ENCODE measurements around the gene PCP4L1.
"Not testable (repeated sequence)": the region's sequence is repeated elsewhere in the genome, so short reads cannot be mapped to it uniquely, and the experiment has no call there.

Gene PCP4L1

DNA sequence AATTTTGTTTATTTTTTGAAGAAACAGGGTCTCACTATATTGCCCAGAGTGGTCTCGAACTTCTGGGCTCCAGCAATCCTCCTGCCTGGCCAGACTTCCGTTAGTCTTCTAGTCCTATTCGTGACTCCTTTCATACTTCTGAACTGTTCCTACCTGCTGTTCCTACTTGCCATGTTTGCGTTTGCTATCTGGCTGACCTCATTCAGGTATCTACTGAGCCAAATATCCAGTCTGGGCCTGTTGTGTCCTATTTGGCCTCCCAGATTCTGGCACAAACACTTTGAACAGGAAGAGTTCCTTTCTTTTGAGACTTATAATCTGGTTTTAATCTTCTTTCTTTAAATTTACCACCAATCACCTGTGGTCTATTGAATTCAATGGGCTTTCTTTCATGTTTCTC lies 13.7 kb upstream of the PCP4L1 start:
- TF ChIP-seq, protein P1, sequence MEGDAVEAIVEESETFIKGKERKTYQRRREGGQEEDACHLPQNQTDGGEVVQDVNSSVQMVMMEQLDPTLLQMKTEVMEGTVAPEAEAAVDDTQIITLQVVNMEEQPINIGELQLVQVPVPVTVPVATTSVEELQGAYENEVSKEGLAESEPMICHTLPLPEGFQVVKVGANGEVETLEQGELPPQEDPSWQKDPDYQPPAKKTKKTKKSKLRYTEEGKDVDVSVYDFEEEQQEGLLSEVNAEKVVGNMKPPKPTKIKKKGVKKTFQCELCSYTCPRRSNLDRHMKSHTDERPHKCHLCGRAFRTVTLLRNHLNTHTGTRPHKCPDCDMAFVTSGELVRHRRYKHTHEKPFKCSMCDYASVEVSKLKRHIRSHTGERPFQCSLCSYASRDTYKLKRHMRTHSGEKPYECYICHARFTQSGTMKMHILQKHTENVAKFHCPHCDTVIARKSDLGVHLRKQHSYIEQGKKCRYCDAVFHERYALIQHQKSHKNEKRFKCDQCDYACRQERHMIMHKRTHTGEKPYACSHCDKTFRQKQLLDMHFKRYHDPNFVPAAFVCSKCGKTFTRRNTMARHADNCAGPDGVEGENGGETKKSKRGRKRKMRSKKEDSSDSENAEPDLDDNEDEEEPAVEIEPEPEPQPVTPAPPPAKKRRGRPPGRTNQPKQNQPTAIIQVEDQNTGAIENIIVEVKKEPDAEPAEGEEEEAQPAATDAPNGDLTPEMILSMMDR (IDR thresholded peaks at IDR 0.05; ENCODE audit: insufficient read depth, low read depth, low read length, missing control alignments) = no peak
- DNase-seq (ENCODE audit: low read depth) = peak; percentile 91
- no peak overlapping the region for H3K4me3 ChIP-seq (ENCODE audit: low read length)

DNA sequence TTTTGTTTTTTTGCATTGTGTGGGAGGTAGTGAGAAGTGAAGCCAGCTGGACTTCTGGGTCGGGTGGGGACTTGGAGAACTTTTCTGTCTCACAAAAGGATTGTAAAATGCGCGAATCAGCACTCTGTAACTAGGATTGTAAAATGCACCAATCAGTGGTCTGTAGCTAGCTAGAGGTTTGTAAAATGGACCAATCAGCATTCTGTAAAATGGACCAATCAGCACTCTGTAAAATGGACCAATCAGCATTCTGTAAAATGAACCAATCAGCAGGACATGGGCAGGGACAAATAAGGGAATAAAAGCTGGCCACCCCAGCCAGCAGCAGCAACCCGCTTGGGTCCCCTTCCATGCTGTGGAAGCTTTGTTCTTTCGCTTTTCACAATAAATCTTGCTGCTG lies 8.4 kb upstream of the PCP4L1 start:
- H3K4me3 ChIP-seq (ENCODE audit: low read length); DNase-seq (ENCODE audit: low read depth): not testable (repeated sequence)

DNA sequence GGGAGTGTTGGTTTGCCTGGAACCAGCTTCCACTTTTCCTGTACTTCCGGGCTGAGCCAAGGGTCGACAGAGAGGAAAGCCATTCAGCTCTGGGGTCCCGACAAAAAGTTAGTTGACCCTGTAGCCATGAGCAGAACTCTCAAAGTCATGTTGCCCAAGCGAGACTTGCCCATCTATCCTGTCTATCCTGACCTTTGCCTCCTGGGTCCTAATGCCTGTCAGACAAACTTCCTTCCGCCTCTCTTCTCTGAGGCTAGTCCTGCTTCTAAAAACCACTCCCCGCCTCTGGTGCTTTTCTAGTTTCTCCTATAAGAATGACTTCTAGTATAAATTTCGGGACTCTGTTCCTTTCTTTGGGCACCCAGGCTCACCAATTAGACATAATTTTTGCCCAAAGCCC lies 7.7 kb upstream of the PCP4L1 start:
- no peak for DNase-seq (ENCODE audit: low read depth)
- H3K4me3 ChIP-seq (ENCODE audit: low read length) = no peak overlapping the region
- TF ChIP-seq, protein P1 (IDR thresholded peaks at IDR 0.05; ENCODE audit: insufficient read depth, low read depth, low read length, missing control alignments) = no peak

DNA sequence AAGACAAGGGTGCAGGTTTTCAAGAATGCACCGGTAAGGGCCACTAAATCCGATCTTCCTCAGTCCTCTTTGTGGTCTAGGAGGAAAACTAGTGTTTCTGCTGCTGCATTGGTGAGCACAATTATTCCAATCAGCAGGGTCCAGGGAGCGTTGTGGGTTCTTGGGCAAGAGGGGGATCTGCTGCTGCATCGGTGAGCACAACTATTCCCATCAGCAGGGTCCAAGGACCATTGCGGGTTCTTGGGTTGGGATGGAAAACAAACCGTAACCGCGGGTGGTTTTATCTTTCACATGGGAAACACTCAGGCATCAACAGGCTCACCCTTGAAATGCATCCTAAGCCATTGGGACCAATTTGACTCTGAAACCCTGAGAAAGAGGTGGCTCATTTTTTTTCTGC lies 7.0 kb upstream of the PCP4L1 start:
- H3K4me3 ChIP-seq (ENCODE audit: low read length) = no peak overlapping the region
- TF ChIP-seq, protein P1 (IDR thresholded peaks at IDR 0.05; ENCODE audit: insufficient read depth, low read depth, low read length, missing control alignments) = no peak
- DNase-seq (ENCODE audit: low read depth) = no peak

DNA sequence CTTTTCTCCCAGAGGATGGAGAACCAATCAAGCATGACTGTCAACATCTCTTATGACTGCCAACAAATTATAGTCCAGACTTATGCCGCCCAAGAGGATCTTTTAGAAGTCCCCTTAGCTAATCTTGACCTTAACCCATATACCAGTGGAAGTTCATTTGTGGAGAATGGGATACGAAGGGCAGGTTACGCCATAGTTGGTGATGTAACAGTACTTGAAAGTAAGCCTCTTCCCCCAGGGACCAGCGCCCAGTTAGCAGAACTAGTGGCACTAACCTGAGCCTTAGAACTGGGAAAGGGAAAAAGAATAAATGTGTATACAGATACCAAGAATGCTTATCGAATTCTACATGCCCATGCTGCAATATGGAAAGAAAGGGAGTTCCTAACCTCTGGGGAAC lies 3.2 kb upstream of the PCP4L1 start:
- H3K4me3 ChIP-seq (ENCODE audit: low read length); DNase-seq (ENCODE audit: low read depth): not testable (repeated sequence)

DNA sequence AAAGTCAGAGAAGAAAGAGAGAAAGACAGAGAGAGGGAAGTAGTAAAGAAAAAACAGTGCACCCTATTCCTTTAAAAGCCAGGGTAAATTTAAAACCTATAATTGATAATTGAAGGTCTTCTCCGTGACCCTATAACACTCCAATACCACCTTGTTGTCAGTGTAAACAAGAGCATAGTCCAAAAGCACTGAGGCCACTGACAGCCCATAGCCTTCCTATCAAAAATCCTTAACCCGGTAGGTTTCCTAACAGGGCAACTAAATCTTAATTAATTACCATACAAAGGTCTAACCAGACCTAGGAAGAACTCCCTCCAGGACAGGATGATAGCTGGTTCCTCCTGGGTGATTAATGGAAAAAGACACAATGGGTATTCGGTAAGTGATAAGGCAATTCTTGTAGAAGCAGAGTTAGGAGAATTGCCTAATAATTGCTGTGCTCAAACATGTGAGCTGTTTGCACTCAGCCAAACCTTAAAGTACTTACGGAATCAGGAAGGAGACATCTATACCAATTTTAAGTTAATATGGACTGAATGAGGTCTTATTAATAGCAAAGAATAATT lies 2.5 kb upstream of the PCP4L1 start:
- peak; percentile 57 for DNase-seq (ENCODE audit: low read depth)
- not testable (repeated sequence) for H3K4me3 ChIP-seq (ENCODE audit: low read length)

DNA sequence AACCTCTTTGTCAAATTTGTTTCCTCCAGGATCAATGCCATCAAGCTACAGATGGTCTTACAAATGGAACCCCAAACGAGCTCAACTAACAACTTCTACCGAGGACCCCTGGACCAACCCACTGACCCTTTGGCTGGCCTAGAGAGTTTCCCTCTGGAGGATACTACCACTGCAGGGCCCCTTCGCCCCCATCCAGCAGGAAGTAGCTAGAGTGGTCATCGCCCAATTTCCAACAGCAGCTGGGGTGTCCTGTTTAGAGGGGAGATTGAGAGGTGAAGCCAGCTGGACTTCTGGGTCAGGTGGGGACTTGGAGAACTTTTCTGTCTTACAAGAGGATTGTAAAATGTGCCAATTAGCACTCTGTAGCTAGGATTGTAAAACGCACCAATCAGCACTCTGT lies 1.4 kb upstream of the PCP4L1 start:
- DNase-seq (ENCODE audit: low read depth); H3K4me3 ChIP-seq (ENCODE audit: low read length): not testable (repeated sequence)

DNA sequence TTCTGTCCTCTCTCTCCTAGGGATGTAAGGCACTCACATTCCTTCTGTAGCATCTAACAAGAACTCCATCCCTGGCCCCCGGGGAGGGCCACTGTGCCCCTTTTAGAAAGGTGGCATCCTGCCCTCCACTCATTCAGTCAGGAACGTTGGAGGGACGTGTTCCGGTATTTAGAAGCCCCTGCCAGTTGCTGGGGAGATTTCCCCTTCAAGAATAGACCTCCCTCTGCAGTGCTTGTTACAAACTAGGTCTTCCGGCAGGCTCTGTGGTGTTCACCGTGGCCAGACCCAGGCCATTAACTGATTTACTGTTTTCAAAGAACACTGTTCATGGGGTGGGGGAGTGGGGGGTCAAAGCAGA lies 779 bp downstream of the PCP4L1 start:
- no peak overlapping the region for H3K4me3 ChIP-seq (ENCODE audit: low read length)
- no peak for DNase-seq (ENCODE audit: low read depth)
- TF ChIP-seq, protein P1 (IDR thresholded peaks at IDR 0.05; ENCODE audit: insufficient read depth, low read depth, low read length, missing control alignments) = no peak

DNA sequence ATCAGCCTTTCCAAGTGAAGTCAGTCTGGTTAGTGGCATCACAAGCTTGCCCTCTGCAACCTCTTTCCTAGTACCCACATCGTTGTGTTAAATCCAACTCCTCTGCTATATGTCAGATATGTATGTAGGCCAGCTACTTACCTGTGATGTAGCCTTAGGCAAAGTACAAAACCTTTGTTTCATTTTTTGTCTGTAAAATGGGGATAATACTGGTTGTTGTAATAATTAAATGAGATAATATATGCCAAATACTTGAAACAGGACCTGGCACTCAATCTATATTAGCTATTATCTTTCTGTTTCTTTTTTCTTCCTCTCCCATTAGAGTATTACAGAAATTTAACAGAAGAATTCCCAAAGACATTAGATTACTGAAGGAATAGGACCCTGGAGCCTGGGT lies 1.2 kb downstream of the PCP4L1 start:
- TF ChIP-seq, protein P1 (IDR thresholded peaks at IDR 0.05; ENCODE audit: insufficient read depth, low read depth, low read length, missing control alignments) = no peak
- DNase-seq (ENCODE audit: low read depth) = no peak
- H3K4me3 ChIP-seq (ENCODE audit: low read length) = no peak overlapping the region
